RWPE2 (cell line): Measurements from ENCODE around the gene NR4A3.

Experiments used
- ATAC-seq: fragments of 200-7000 bp; cut with Tn5 transposase; 3 replicates; pipeline ENCODE4 v1.9.1; 2021; ENCODE audit warnings: low read depth
- DNase-seq: peaks from one replicate; pipeline ENCODE4 v3.0.0-alpha.2; 2020; ENCODE audit warnings: low spot score
- H3K27ac ChIP-seq: fragments of 450-650 bp; 2 replicates; pipeline ENCODE4 v1.5.1; 2017; ENCODE audit warnings: mild to moderate bottlenecking; ENCODE audit not compliant: poor library complexity, severe bottlenecking
- H3K27me3 ChIP-seq: fragments of 250-450 bp; sonication (Bioruptor Pico); 2 replicates; pipeline ENCODE4 v1.5.1; 2021; ENCODE audit warnings: mild to moderate bottlenecking, moderate library complexity; ENCODE audit not compliant: insufficient read depth, poor library complexity, severe bottlenecking
- H3K36me3 ChIP-seq: fragments of 250-450 bp; sonication (Bioruptor Pico); 2 replicates; pipeline ENCODE4 v1.5.1; 2020; ENCODE audit warnings: low read depth, mild to moderate bottlenecking, moderate library complexity
- H3K4me1 ChIP-seq: fragments of 250-450 bp; sonication (Bioruptor Pico); 2 replicates; pipeline ENCODE4 v1.5.1; 2021; ENCODE audit warnings: mild to moderate bottlenecking, moderate library complexity; ENCODE audit not compliant: insufficient read depth, poor library complexity, severe bottlenecking
- H3K4me3 ChIP-seq: fragments of 250-450 bp; sonication (Bioruptor Pico); 2 replicates; pipeline ENCODE4 v1.5.1; 2021; ENCODE audit warnings: mild to moderate bottlenecking, moderate library complexity; ENCODE audit not compliant: severe bottlenecking
- H3K9me3 ChIP-seq: fragments of 250-450 bp; sonication (Bioruptor Pico); 2 replicates; pipeline ENCODE4 v1.5.1; 2021; ENCODE audit warnings: mild to moderate bottlenecking, moderate library complexity; ENCODE audit not compliant: severe bottlenecking
- TF ChIP-seq, protein P1 (sequence below): fragments of 450-650 bp; IDR thresholded peaks from one replicate; pipeline ENCODE4 v1.5.1; 2017; ENCODE audit warnings: mild to moderate bottlenecking, moderate library complexity; ENCODE audit not compliant: poor library complexity, severe bottlenecking

The NR4A3 gene

DNA sequence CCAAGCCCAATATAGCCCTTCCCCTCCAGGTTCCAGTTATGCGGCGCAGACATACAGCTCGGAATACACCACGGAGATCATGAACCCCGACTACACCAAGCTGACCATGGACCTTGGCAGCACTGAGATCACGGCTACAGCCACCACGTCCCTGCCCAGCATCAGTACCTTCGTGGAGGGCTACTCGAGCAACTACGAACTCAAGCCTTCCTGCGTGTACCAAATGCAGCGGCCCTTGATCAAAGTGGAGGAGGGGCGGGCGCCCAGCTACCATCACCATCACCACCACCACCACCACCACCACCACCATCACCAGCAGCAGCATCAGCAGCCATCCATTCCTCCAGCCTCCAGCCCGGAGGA lies 6.3 kb downstream of the NR4A3 start:
- no peaks in the 10 kb centered on the region for H3K4me1 ChIP-seq
- DNase-seq (no peak), ATAC-seq (no peak)
- no peaks in the 10 kb centered on the region for H3K36me3 ChIP-seq
- no peak overlapping the region for H3K27ac ChIP-seq
- no peaks in the 10 kb centered on the region for H3K9me3 ChIP-seq
- peaks cover 54% of the 10 kb centered on the region for H3K27me3 ChIP-seq
- no peak overlapping the region for H3K4me3 ChIP-seq
- TF ChIP-seq, protein P1, sequence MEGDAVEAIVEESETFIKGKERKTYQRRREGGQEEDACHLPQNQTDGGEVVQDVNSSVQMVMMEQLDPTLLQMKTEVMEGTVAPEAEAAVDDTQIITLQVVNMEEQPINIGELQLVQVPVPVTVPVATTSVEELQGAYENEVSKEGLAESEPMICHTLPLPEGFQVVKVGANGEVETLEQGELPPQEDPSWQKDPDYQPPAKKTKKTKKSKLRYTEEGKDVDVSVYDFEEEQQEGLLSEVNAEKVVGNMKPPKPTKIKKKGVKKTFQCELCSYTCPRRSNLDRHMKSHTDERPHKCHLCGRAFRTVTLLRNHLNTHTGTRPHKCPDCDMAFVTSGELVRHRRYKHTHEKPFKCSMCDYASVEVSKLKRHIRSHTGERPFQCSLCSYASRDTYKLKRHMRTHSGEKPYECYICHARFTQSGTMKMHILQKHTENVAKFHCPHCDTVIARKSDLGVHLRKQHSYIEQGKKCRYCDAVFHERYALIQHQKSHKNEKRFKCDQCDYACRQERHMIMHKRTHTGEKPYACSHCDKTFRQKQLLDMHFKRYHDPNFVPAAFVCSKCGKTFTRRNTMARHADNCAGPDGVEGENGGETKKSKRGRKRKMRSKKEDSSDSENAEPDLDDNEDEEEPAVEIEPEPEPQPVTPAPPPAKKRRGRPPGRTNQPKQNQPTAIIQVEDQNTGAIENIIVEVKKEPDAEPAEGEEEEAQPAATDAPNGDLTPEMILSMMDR: no peak

- Histone ChIP-seq H3K27me3 (peaks cover 49% of the 10 kb centered on the region), H3K4me1 (no peaks in the 10 kb centered on the region), H3K27ac (no peak overlapping the region), H3K9me3 (no peaks in the 10 kb centered on the region), H3K4me3 (no peak overlapping the region), H3K36me3 (no peaks in the 10 kb centered on the region)
- TF ChIP-seq, protein P1: no peak
- ATAC-seq: no peak
- no peak for DNase-seq
These were observed 6.9 kb downstream of the NR4A3 start for GRCh38 chr9:99828417-99829176.

DNA sequence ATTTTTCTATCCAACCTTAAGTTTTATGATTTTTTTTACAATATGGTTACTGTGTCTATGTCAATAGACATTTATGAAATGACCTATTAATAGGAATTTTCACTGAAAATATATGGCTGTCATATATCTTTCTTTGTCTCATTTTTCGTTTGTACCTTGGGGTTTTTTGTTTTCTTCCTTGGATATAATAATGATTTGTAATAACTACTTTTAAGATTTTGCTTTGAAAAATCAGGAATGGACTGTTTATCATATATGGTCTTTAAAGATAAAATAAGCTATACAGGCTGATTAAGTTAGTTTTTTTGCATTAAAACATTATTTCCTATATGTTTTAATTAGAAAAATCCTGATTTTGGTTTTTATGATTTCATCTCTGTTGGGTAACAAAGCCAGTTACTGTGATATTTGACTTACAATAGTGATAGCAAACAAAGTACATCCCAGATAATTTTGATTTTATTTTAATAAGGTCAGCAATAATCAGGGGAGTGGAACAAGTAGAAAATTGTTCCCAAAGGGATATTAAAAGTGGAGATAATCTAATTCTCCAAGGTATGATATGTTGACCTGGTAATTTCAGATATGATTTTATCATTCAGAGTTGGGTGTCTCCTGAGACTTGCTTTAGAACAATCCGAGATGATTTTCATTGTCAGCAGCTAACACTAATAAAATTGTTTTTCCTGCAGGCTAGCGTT lies 10.3 kb downstream of the NR4A3 start:
- DNase-seq: no peak
- H3K27me3 ChIP-seq: peaks cover 34% of the 10 kb centered on the region
- no peaks in the 10 kb centered on the region for H3K4me1 ChIP-seq
- TF ChIP-seq, protein P1: no peak
- no peak for ATAC-seq
- H3K27ac ChIP-seq: no peak overlapping the region
- no peaks in the 10 kb centered on the region for H3K9me3 ChIP-seq
- H3K4me3 ChIP-seq: no peak overlapping the region
- H3K36me3 ChIP-seq: no peaks in the 10 kb centered on the region

DNA sequence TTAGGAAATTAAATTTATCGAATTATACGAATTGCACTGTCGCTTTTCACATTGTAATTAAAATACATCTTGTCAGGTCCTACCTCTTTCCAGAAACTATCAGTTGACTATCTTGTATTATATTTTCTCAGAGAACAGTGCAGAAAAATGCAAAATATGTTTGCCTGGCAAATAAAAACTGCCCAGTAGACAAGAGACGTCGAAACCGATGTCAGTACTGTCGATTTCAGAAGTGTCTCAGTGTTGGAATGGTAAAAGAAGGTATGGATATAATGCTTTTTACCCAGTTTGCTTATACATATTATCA lies 10.8 kb downstream of the NR4A3 start:
- no peak for ATAC-seq
- H3K4me1 ChIP-seq: no peaks in the 10 kb centered on the region

More for the DNA sequence above, 10.8 kb downstream of the NR4A3 start:
- TF ChIP-seq, protein P1: no peak
- Histone ChIP-seq H3K36me3 (no peaks in the 10 kb centered on the region), H3K4me3 (no peak overlapping the region), H3K9me3 (no peaks in the 10 kb centered on the region), H3K27ac (no peak overlapping the region), H3K27me3 (peaks cover 34% of the 10 kb centered on the region)
- no peak for DNase-seq
